Liver (tissue), 9 donors: ENCODE results near the gene ATP2B2. TPM values are rescaled to one million over a fixed set of nuclear protein-coding genes. Genes with fewer than 3 reads are reported as not detected.

Experiments
- DNase-seq: peaks from one replicate; pipeline ENCODE4 v3.0.0-alpha.2; 2017; ENCODE audit warnings: low spot score
- H3K27ac ChIP-seq, 2 donors: one replicate each; pipeline ENCODE4 v1.7.0; 2013; ENCODE audit warnings: inconsistent platforms in 2 of 2, low read length in 2 of 2, control low read depth in 1 of 2, low read depth in 1 of 2, mild to moderate bottlenecking in 1 of 2
- H3K27me3 ChIP-seq, 4 donors: one replicate each; pipeline versions ENCODE4 v1.6.1 to v1.7.0; 2013; ENCODE audit warnings: low read length in 3 of 4, inconsistent platforms in 1 of 4, mild to moderate bottlenecking in 1 of 4, moderate library complexity in 1 of 4; ENCODE audit not compliant: control insufficient read depth in 4 of 4, insufficient read depth in 4 of 4
- H3K36me3 ChIP-seq, 4 donors: one replicate each; pipeline versions ENCODE4 v1.6.1 to v1.7.0; 2013; ENCODE audit warnings: low read length in 3 of 4, mild to moderate bottlenecking in 3 of 4, low read depth in 1 of 4, moderate library complexity in 1 of 4; ENCODE audit not compliant: control insufficient read depth in 4 of 4, insufficient read depth in 3 of 4
- H3K4me1 ChIP-seq, 4 donors: one replicate each; pipeline versions ENCODE4 v1.6.1 to v1.7.0; 2013; ENCODE audit warnings: low read length in 3 of 4, mild to moderate bottlenecking in 3 of 4, moderate library complexity in 1 of 4; ENCODE audit not compliant: control insufficient read depth in 4 of 4, insufficient read depth in 4 of 4
- H3K4me3 ChIP-seq, 3 donors: one replicate each; pipeline versions ENCODE4 v1.6.1 to v1.7.0; 2013; ENCODE audit warnings: low read length in 3 of 3, control low read depth in 1 of 3, low read depth in 1 of 3, mild to moderate bottlenecking in 1 of 3
- H3K9ac ChIP-seq, 2 donors: one replicate each; pipeline ENCODE4 v1.7.0; 2013; ENCODE audit warnings: low read length in 2 of 2, mild to moderate bottlenecking in 2 of 2, moderate library complexity in 2 of 2, control low read depth in 1 of 2, low read depth in 1 of 2
- H3K9me3 ChIP-seq, 4 donors: one replicate each; pipeline versions ENCODE4 v1.6.1 to v1.7.0; 2013; ENCODE audit warnings: low read length in 3 of 4; ENCODE audit not compliant: control insufficient read depth in 4 of 4
- CTCF ChIP-seq: fragments of 150-350 bp; IDR thresholded peaks from 2 replicates; pipeline ENCODE4 v1.5.1; 2017; ENCODE audit warnings: improper control_type of control experiment, low read depth, low read length; ENCODE audit not compliant: missing input control
- EGR1 ChIP-seq, 2 donors: IDR thresholded peaks; 2 replicates each; pipeline ENCODE4 v1.6.1; 2016 to 2018; ENCODE audit warnings: antibody characterized with exemption in 2 of 2, low read depth in 2 of 2
- FOXA1 ChIP-seq: IDR thresholded peaks from 2 replicates; pipeline ENCODE4 v1.6.1; 2016; ENCODE audit warnings: antibody characterized with exemption
- FOXA2 ChIP-seq: IDR thresholded peaks from 2 replicates; pipeline ENCODE4 v1.6.1; 2016; ENCODE audit warnings: antibody characterized with exemption
- GABPA ChIP-seq, 2 donors: IDR thresholded peaks in 1 of 2; conservative IDR thresholded peaks in 1 of 2; 2 replicates each; pipeline ENCODE4 v1.6.1; 2016; ENCODE audit warnings: antibody characterized with exemption in 2 of 2, mild to moderate bottlenecking in 1 of 2, moderate library complexity in 1 of 2
- JUND ChIP-seq, 2 donors: IDR thresholded peaks; 2 replicates each; pipeline ENCODE4 v1.6.1; 2016; ENCODE audit warnings: antibody characterized with exemption in 2 of 2
- MAX ChIP-seq: IDR thresholded peaks from 2 replicates; pipeline ENCODE4 v1.6.1; 2016; ENCODE audit warnings: antibody characterized with exemption
- NR2F2 ChIP-seq: IDR thresholded peaks from 2 replicates; pipeline ENCODE4 v1.6.1; 2016; ENCODE audit warnings: antibody characterized with exemption
- RAD21 ChIP-seq, 2 donors: IDR thresholded peaks; 2 replicates each; pipeline ENCODE4 v1.6.1; 2016; ENCODE audit warnings: antibody characterized with exemption in 2 of 2, mild to moderate bottlenecking in 2 of 2
- REST ChIP-seq: IDR thresholded peaks from 2 replicates; pipeline ENCODE4 v1.6.1; 2016; ENCODE audit warnings: antibody characterized with exemption, mild to moderate bottlenecking
- RXRA ChIP-seq, 2 donors: IDR thresholded peaks; 2 replicates each; pipeline ENCODE4 v1.6.1; 2017 to 2018; ENCODE audit warnings: antibody characterized with exemption in 2 of 2, mild to moderate bottlenecking in 1 of 2
- SP1 ChIP-seq: IDR thresholded peaks from 2 replicates; pipeline ENCODE4 v1.6.1; 2018; ENCODE audit warnings: antibody characterized with exemption, mild to moderate bottlenecking
- YY1 ChIP-seq: IDR thresholded peaks from 2 replicates; pipeline ENCODE4 v1.6.1; 2016; ENCODE audit warnings: antibody characterized with exemption, mild to moderate bottlenecking
- ZBTB33 ChIP-seq: IDR thresholded peaks from 2 replicates; pipeline ENCODE4 v1.6.1; 2016; ENCODE audit warnings: antibody characterized with exemption
- WGBS: extraction: QIAGEN DNeasy Blood & Tissue Kit; methylation state at CpG from one replicate; pipeline ENCODE4 v1.1.7; 2013; 5-methylcytosine and 5-hydroxymethylcytosine counted together
- polyA plus RNA-seq, 2 donors: library from polyadenylated mRNA; stranded (reverse) in 1 of 2; unstranded in 1 of 2; fragments of 200-250 nt in 1 of 2; fragments of >200 nt in 1 of 2; fragmentation: Nextera tagmentation in 1 of 2; extraction: Ambion mirVana in 1 of 2; gene quantifications; one replicate each; pipeline versions ENCODE4 v1.2.1 to v1.2.3, GENCODE V29; 2013 to 2015
- total RNA-seq, 2 donors: library from RNA; depleted of rRNA; stranded (reverse); fragments of >200 nt; gene quantifications; one replicate each; pipeline ENCODE4 v1.2.3, GENCODE V29; 2014
- donor health status: healthy.
- donor health status: healthy.
- donor health status: healthy.
- donor health status: healthy.
- donor health status: healthy.

The ATP2B2 gene
- total and polyA plus RNA-seq, 4 donors = 10.4 to 27.8 (median 20.7) TPM

GRCh38 chr3:10315101-10315500 lies 190.3 kb downstream of the ATP2B2 start:
- TF ChIP-seq MAX = no peak
- no peak for TF ChIP-seq NR2F2
- TF ChIP-seq EGR1 (IDR thresholded peaks at IDR 0.05; ENCODE audit: low read depth in 2 of 2) = no peak
- TF ChIP-seq FOXA1 = no peak
- TF ChIP-seq YY1 = no peak
- no peak for TF ChIP-seq RXRA (IDR thresholded peaks at IDR 0.05)
- no peak for TF ChIP-seq SP1
- no peak for TF ChIP-seq CTCF
- TF ChIP-seq JUND (IDR thresholded peaks at IDR 0.05) = no peak
- TF ChIP-seq REST = no peak
- TF ChIP-seq FOXA2 = no peak
- no peak for TF ChIP-seq RAD21 (IDR thresholded peaks at IDR 0.05)
- no peak overlapping the region for H3K9ac ChIP-seq
- no peaks in the 10 kb centered on the region for H3K9me3 ChIP-seq
- 93% methylated on average over 14 of the region's 14 CpGs for WGBS
- H3K4me3 ChIP-seq = no peak overlapping the region
- peaks cover 7 to 30% (median 26%) of the 10 kb centered on the region in 4 donors for H3K4me1 ChIP-seq
- DNase-seq = no peak
- no peaks in the 10 kb centered on the region for H3K27me3 ChIP-seq
- H3K27ac ChIP-seq = no peak overlapping the region
- peaks cover 24 to 70% (median 51%) of the 10 kb centered on the region in 4 donors for H3K36me3 ChIP-seq

GRCh38 chr3:10312861-10313260 lies 192.5 kb downstream of the ATP2B2 start:
- 86% methylated on average over 3 of the region's 3 CpGs for WGBS
- Histone ChIP-seq H3K36me3 (peaks cover 21 to 76% (median 58%) of the 10 kb centered on the region in 4 donors), H3K9ac (no peak overlapping the region), H3K27me3 (no peaks in the 10 kb centered on the region), H3K4me3 (no peak overlapping the region), H3K9me3 (no peaks in the 10 kb centered on the region), H3K4me1 (peaks cover 2 to 11% (median 6%) of the 10 kb centered on the region in 4 donors), H3K27ac (no peak overlapping the region)
- TF ChIP-seq ZBTB33 (no peak), GABPA (IDR thresholded peaks at IDR 0.05 in 1 of 2, conservative IDR thresholded peaks at IDR 0.05 in 1 of 2) (no peak), YY1 (no peak), REST (no peak)
- DNase-seq = no peak
